Placental epithelial cell (primary cell): Measurements from ENCODE around the gene SNW1. TPM values are rescaled to one million over a fixed set of nuclear protein-coding genes. Genes with fewer than 3 reads are reported as not detected.

Experiments
- total RNA-seq: library from RNA; depleted of rRNA; stranded (reverse); fragments of >200 nt; gene quantifications from 2 replicates; pipeline ENCODE4 v1.2.3, GENCODE V29; 2012

SNW1 gene
- total RNA-seq = 30.7 and 51.8 TPM in 2 replicates

GRCh38 chr14:77760381-77761204, at the start of gene SNW1:
TSS of gene SNW1 (minus strand) at chr14:77761156. CDS start at chr14:77761127, 29 bp downstream.

GRCh38 chr14:77799863-77800730, 39.1 kb upstream of the SNW1 start, which contains the start of gene ADCK1:
TSS of gene ADCK1 (plus strand) at chr14:77800109. CDS start at chr14:77818979, 18,870 bp downstream.

GRCh38 chr14:77707724-77708408, 53.1 kb downstream of the SNW1 start, which contains the start of the genes ALKBH1 and SLIRP:
TSS of gene ALKBH1 (minus strand) at chr14:77708023. CDS start at chr14:77708004, 19 bp downstream.
TSS of gene SLIRP (plus strand) at chr14:77708103. CDS start at chr14:77708112, 9 bp downstream.

Other genes with a start within 250 kb of the SNW1 start
- 27.9 and 54.1 TPM in 2 replicates for gene SPTLC2, start 144.5 kb downstream of the SNW1 start, total RNA-seq
- gene ALKBH1, start 53.1 kb downstream of the SNW1 start, total RNA-seq = 9.1 and 12.6 TPM in 2 replicates
- 39.7 and 139 TPM in 2 replicates for gene SLIRP, start 53.1 kb downstream of the SNW1 start, total RNA-seq
- gene ADCK1, start 39.0 kb upstream of the SNW1 start, total RNA-seq = 5.1 and 8.6 TPM in 2 replicates